Ecto neural progenitor cell (in vitro differentiated cells): ENCODE data around the gene BACH2.

ENCODE experiments used
- DNase-seq: peaks from one replicate; pipeline ENCODE4 v3.0.0-alpha.2; 2018; ENCODE audit warnings: low spot score

BACH2 gene

GRCh38 chr6:90093558-90094073 lies 203.0 kb downstream of the BACH2 start:
- no peak for DNase-seq

- no peak for DNase-seq
These were observed 205.8 kb downstream of the BACH2 start for GRCh38 chr6:90090866-90091265.

- DNase-seq = no peak
These were observed 208.6 kb downstream of the BACH2 start for GRCh38 chr6:90088009-90088408.

- DNase-seq = no peak
These were observed 209.4 kb downstream of the BACH2 start for GRCh38 chr6:90087106-90087833.

GRCh38 chr6:90086517-90086916 lies 210.1 kb downstream of the BACH2 start:
- no peak for DNase-seq

- no peak for DNase-seq
These were observed 212.8 kb downstream of the BACH2 start for GRCh38 chr6:90083891-90084290.

- no peak for DNase-seq
These were observed 213.8 kb downstream of the BACH2 start for GRCh38 chr6:90082847-90083246.

- DNase-seq = no peak
These were observed 215.7 kb downstream of the BACH2 start for GRCh38 chr6:90080876-90081481.

DNA sequence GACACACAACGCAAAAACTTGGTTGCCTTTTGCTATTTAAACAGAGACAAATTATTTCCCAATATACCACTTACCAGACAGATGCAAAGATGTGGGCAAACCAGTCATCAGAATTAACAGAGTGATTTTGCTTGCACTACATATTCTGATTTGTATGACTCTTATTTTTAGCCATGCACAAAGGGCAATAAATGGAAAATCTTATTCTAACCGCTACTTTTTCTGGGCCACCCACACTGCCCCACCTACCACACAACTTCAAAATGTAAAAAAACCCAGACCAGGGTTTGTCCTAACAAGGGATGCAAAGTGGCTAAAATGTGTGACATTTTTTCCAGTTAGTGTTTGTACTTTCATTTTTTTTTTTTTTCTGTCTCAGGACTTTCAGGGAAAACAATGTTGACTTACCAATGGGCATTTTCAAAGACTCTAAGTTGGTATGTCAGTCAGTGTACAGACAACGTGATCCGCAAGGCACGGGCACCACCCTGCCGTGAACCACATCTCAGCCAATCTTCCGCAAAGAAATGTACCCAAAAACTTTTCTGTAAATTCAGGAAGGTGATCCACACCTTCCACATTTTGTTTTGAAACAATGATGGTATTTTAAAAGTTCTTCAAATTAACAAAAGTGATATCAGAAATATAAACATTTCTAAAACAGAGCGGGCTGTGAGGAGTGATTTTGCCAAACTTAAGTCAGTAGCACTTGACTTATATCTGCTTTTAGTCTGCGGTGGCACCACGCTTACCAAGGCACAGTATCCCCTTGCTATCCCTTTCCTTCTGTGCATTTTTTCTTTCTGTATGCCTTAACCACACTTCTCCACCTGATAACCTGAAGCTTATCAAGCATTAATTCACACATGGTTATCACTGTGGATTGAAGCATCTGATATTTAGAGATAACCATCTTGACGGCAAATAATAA lies 216.8 kb downstream of the BACH2 start:
- DNase-seq = no peak

DNA sequence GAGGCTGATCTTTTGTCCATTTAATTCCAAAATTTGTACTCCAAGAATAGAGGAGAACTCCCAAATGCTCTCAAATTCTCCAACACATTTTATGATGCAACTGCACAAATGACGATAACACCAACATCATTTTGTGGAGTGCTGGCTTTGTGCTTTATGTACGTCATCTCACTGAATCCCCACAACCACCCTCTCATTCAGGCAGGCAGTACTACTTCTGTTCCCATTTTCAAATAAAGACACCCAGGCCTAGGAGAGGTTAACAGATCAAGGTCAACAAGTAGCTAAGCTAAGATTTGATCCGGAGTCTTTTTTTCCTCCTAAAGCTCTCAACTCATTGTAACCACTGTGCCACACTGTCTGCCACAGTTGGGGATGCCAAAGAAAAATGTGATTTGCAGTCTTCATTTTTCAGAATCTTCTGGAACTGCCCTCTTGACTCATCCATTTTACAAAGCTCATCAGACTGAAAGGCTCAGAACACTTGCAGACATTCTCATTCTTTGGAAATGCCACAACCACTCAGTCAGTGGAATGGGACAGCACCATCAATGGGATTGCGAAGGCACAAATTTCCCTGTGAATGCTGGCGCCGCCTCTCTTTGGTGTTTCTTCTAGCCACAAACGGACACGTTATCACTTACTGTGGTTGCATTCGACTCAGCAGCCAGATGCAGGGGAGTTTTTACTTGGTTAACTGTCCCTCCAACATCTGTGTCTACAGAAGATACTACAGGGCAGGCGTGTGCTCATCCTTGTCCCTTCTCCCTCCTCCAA lies 217.9 kb downstream of the BACH2 start:
- DNase-seq = no peak

DNA sequence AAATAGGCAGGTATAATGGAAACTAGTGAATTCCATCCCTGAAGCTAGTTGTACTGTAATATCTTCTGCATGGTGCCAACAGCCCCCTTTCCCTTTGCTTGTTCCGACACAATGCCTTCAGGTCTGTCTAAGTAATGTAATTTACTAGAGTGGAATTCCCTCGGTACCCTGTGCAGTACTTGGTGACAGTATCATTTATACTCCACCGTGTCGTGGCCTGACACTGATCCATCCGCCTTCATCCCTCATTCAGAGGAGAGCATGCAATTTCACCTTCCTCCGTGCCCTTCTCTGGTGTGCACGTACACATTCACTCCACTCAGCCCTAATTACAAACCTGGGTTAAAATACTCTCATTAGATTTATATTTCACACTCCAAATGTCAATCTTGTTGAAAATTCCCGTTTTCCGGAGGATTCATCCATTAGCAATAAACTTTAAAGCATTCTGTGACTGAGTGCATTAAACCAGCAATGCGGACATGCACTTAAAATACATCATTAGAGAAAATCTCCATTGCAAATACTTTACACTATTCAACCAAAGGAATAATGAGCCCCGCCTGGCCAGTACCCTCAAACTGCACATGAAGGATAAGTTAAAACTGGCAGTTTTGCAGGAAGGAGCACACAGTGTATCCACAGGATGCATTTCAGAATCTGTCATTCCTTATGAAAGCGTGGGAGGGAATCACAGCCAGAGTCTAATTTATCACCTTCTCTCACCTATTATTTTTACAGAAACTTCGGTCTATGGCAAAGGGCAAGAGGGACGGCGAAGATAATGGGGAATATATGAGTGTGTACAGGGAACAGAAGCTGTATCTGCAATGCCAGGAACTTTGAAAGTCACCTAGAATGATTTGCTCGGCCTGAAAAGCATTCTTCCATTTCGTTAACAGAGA lies 219.9 kb downstream of the BACH2 start:
- no peak for DNase-seq

GRCh38 chr6:90074161-90074850 lies 222.3 kb downstream of the BACH2 start:
- DNase-seq = no peak

GRCh38 chr6:90072935-90073464 lies 223.6 kb downstream of the BACH2 start:
- DNase-seq = no peak

GRCh38 chr6:90072501-90072900 lies 224.1 kb downstream of the BACH2 start:
- no peak for DNase-seq

GRCh38 chr6:90068703-90069523 lies 227.7 kb downstream of the BACH2 start:
- DNase-seq = no peak

GRCh38 chr6:90068264-90068663 lies 228.4 kb downstream of the BACH2 start:
- no peak for DNase-seq

DNA sequence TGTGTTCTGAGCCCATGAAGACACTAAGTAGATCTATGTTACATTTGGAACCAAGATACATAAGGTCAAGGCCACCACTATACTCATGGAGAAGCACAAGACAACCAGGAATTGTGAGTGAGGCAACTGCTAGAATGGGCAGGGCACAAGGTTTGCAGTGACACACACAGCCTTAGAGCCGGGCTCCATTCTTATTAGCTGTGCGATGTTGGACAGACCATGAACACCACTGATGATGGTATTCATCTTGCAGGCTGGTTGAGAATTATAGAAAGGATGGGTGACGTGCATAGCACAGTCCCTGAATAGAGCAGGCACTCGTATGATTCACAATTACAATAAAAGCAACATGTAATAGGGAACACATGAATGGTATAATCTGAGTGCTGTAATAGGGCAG lies 229.9 kb downstream of the BACH2 start:
- DNase-seq = no peak

GRCh38 chr6:90065173-90065572 lies 231.5 kb downstream of the BACH2 start:
- no peak for DNase-seq

- no peak for DNase-seq
These were observed 234.0 kb downstream of the BACH2 start for GRCh38 chr6:90062667-90063066.
